AG09319 (cell line): ENCODE measurements around the gene HOXA7.

Source experiments
- DNase-seq: peaks from one replicate; pipeline ENCODE4 v3.0.0-alpha.2; 2010; ENCODE audit warnings: low read depth; ENCODE audit errors: extremely low read depth
- TF ChIP-seq, protein P1 (sequence below): IDR thresholded peaks from 2 replicates; pipeline ENCODE4 v1.5.1; 2011; ENCODE audit warnings: low read depth, mild to moderate bottlenecking, inconsistent platforms, low read length, moderate library complexity

The HOXA7 gene

DNA sequence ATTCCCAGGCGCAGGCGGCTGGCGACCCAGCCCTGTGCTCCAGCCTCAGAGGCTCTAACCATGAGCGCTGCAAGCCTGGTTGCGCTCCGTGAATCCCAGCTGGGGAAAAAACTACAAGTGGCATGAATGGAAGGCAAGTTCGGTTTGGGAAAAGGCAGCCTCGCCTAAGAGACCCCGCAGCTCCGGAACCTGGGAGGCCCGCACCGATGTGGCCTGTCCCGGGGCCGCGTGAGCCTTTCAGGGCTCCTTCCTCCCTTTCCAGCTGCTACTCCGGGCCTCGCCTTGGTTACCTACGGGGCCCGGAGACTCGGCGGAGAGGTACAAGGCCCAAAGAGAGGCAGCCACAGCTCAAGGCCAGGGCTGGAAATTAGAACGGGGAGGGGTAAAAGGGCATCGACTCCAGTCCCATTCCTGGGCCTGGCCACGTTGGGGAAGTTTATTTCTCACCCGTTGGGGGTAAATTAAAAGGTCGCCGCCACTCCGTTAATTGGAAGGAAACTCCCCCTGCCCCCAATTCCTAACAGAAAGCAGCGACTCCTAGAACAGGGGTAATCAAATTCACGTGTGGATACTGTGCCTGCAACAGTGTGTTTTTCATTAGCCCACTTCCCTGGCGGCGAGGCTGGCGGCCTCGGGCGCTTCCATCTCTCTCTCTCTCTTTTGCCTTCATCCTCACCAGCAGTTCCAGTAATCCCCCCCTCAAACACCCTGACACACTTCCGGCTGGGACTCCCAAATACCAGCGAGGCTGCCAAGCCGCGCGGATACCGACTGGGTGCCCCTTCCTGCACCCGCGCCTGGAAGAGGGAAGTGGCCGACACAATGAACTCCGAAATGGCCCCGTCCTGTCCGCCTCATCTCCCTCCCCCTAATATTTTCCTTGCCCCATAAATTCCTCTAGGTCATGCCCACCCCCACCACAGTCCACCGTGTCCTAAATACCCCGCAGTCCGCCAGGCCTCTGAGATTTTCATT is 10.3 kb upstream of the HOXA7 start:
- no peak for DNase-seq
- TF ChIP-seq, protein P1, sequence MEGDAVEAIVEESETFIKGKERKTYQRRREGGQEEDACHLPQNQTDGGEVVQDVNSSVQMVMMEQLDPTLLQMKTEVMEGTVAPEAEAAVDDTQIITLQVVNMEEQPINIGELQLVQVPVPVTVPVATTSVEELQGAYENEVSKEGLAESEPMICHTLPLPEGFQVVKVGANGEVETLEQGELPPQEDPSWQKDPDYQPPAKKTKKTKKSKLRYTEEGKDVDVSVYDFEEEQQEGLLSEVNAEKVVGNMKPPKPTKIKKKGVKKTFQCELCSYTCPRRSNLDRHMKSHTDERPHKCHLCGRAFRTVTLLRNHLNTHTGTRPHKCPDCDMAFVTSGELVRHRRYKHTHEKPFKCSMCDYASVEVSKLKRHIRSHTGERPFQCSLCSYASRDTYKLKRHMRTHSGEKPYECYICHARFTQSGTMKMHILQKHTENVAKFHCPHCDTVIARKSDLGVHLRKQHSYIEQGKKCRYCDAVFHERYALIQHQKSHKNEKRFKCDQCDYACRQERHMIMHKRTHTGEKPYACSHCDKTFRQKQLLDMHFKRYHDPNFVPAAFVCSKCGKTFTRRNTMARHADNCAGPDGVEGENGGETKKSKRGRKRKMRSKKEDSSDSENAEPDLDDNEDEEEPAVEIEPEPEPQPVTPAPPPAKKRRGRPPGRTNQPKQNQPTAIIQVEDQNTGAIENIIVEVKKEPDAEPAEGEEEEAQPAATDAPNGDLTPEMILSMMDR, result no peak

DNA sequence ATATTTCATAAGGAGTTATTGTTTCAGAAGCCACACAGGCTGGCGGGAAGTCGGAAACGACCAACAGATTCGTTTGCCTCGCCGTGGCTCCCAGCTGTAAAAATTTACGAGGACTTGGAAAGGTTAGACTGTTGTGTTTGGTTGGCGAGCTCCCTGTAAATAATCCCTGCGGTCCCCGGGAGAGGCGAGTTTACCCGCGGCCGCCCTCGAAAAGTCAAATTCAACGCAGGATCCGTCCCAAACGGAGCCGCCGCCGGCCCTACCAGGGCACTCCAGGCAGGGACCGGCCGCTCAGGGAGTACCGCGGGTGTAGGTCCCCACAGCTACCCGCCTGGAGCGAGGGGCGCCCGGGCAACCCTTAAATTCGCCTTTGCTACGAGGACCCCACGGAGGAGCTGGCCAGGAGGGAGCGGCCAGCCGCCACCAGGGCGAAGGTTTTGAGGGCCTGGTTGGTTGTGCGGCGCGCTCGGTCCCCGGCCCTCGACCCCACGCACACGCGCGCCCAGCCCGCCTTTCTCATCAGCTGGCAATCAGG is 9.6 kb upstream of the HOXA7 start:
- TF ChIP-seq, protein P1, result no peak
- DNase-seq, result no peak

DNA sequence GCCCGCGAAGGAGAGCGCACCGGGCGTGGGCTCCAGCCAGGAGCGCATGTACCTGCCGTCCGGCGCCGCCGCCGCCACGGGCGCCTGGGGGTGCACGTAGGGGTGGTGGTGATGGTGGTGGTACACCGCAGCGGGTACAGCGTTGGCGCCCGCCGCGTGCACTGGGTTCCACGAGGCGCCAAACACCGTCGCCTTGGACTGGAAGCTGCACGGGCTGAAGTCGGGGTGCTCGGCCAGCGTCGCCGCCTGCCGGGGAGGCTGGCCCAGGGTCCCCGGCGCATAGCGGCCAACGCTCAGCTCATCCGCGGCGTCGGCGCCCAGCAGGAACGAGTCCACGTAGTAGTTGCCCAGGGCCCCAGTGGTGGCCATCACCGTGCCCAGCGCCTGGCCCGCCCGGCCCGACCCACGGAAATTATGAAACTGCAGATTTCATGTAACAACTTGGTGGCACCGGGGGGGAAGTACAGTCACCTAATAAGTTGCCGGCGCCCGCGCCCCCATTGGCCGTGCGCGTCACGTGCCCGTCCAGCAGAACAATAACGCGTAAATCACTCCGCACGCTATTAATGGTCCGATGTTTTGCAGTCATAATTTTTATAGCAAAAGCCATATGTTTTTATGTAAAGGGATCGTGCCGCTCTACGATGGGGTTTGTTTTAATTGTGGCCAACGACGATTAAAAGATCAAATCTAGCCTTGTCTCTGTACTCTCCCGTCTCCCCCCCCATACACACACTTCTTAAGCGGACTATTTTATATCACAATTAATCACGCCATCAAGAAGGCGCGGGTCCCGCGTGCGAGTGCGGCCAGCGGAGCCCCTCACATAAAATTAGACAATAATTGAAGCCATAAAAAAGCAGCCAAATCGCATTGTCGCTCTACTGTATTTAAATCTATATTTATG is 8.9 kb upstream of the HOXA7 start, which contains the start of gene HOXA9:
Gene HOXA9, minus strand, starts transcription at position 449 of the 907 bp plus-strand sequence. Its CDS starts 80 bp downstream, at position 369.
- no peak for DNase-seq
- TF ChIP-seq, protein P1, result no peak

DNA sequence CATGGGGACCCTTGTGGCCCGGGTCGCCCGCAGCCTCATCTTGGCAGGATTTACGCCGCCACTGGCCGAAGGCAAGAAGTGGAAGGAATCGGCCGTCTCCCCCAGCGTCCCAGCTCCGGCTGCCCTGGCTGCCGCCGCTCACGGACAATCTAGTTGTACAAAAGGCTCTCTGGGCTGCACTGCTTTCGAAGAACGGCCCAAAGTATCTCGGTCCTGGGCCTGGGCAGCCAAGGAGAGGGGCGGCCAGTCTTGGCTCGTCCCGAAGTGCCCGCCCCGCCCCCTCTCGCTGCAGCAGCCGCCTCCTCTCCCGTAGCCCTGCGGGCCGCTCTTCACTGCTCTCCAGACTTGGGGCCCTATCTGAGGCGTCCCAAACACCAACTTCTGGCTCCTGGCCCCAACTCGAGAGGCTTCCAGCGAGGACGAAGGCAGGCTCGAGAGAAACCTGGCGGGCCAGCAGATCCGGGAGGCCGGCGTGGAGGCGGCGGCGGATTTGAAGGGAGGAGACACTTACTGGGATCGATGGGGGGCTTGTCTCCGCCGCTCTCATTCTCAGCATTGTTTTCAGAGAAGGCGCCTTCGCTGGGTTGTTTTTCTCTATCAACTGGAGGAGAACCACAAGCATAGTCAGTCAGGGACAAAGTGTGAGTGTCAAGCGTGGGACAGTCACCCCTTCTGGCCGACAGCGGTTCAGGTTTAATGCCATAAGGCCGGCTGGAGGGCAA is 8.1 kb upstream of the HOXA7 start:
- TF ChIP-seq, protein P1, result no peak
- no peak for DNase-seq

DNA sequence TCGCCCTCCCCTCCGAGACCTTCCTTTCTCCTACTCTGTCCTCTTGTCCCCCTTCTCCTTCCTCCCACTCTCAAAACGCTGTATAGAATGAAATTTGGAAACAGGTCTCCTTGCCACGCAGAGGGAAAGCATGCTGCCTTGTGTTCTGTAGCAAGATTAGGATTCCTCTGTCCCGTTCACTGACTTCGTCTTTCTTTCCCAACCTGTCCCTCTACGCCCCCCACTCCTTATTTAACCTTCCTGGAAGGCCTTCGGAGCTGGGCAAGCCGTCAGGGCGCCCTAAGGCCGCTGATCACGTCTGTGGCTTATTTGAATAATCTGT is 7.5 kb upstream of the HOXA7 start:
- TF ChIP-seq, protein P1, result no peak
- DNase-seq, result no peak

DNA sequence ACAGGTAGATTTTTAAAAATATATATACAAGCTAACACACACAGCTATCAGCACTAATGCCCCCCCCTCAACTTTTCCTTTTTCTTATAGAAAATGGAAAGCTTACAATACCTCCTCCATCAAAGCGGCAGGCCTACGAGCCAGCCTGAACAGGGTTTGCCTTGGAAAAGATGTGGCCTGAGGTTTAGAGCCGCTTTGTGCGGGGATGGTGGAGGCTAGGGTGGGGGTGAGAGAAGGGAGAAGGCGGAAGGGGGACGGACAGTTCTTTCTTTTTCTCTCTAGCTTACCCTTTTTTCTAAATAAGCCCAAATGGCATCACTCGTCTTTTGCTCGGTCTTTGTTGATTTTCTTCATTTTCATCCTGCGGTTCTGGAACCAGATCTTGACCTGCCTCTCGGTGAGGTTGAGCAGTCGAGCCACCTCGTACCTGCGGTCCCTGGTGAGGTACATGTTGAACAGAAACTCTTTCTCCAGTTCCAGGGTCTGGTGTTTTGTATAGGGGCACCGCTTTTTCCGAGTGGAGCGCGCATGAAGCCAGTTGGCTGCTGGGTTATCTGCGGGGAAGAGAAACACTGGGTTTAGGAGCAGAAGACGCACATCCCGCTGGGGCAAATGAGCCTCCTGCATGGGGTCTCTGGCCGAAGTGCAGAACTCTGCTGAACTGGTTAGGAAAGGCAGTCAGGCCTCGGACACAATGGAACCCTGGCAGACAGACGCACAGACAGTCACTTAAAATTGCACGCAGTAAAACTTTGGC is 7.0 kb upstream of the HOXA7 start:
- TF ChIP-seq, protein P1, result no peak
- no peak for DNase-seq
